ENCODE results near the gene UGT2B7.
"Not testable (repeated sequence)": the region's sequence is repeated elsewhere in the genome, so short reads cannot be mapped to it uniquely, and the experiment has no call there.

Gene UGT2B7

DNA sequence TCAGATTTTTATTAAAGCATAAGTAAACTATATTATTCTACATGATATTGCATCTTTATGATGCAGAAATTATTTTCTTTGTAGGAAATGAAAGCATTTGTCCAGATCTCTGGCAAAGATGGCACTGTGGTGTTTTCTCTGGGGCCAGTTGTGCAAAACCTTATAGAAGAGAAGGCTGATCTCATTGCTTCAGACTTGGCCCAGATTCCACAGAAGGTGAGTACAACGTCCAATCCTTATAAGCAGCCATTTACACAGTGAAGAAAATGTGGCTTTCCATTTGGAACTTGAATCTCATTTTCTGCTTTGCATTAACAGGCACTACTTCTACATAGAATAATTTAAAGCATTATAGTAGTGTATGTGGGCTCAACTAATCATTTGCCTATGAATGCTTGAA lies 6.9 kb upstream of the UGT2B7 start:
- DNase-seq: no peak

DNA sequence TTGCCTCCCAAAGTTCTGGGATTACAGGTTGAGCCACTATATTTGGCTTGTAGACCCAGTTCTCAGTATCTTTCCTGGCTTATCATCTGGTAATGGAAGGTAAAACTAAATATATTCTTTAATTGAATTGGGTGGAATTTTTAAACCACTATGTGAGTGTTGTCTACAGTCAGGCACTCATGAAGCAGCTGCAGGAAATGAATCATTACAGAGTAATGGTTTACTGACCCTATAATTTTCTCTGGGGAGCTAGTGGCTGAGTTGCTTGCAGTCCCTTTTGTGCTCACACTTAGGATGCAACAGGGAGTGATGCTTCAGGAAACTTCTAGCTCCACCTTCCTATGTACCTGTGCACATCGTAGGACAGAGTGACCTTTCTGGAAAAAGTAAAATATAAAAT lies 4.1 kb upstream of the UGT2B7 start:
- DNase-seq: peak; percentile 84

DNA sequence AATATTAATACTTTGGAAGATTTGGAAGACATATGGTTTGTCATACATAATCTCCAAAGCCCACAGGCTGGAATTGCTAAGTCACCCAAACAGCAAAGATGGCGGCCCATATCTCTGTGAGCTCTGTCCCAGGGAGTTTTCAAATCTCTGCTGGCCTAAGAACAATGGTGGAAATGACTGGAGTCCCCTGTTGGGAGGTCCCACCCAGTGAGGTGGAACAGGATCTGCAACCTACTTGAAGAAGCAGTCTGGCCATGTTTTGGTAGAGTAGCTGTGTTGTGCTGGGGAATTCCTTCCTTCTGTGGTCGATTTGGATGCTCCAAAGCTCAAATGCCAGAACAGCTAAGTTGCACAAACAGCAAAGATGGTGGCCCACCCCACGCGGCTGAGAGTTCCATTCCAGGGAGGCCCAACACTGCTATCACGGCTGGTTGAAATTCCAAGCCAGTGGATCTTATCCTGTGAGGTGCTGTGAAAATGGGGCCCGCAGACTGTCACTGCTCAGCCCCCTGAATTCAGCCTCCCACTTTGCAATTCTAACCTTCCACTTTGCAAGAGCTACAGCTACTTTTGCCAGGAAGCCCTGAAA lies 3.2 kb upstream of the UGT2B7 start:
- DNase-seq: no peak

DNA sequence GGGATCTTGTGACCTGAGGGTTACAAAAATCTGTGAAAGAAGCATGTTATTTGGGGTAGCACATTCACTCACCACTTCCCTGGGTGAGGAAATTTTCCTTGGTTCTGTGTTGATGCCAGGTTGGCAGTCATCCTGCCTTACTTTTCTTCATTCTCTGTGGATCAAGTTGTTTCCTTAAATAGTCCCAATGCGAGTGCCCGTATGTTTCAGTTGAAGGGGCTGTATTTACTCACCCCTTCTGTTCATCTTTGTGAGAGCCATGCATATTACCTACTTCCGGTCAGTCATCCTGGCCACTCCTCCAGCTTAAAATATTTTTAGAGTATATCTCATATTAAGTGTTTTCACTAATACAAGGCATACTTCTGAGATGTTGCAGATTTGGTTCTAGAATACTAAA lies 2.6 kb upstream of the UGT2B7 start:
- DNase-seq: no peak

DNA sequence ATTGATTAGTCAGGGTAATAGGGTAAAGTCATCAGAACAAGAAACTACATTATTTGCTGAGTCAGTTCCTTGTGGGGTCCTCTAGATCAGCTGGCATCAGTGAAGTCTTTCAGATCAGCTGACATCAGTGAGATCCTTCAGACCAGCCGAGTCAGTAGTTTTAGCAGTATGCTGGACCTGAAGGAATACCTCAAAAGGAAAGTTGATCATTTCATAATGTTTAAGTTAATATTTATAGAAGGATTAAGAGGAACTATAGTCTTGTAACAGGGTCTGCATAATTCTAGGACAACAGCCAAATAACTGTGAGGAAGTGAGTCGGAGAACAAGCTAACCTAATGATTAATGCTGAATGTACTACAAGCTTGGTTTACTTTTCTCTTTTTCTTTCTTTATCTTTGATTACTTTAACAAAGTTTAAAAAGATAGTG lies 958 bp upstream of the UGT2B7 start:
- no peak for DNase-seq

DNA sequence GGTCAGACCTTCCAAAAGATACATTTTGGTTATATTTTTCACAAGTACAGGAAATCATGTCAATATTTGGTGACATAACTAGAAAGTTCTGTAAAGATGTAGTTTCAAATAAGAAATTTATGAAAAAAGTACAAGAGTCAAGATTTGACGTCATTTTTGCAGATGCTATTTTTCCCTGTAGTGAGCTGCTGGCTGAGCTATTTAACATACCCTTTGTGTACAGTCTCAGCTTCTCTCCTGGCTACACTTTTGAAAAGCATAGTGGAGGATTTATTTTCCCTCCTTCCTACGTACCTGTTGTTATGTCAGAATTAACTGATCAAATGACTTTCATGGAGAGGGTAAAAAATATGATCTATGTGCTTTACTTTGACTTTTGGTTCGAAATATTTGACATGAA lies 536 bp downstream of the UGT2B7 start:
- no peak for DNase-seq

DNA sequence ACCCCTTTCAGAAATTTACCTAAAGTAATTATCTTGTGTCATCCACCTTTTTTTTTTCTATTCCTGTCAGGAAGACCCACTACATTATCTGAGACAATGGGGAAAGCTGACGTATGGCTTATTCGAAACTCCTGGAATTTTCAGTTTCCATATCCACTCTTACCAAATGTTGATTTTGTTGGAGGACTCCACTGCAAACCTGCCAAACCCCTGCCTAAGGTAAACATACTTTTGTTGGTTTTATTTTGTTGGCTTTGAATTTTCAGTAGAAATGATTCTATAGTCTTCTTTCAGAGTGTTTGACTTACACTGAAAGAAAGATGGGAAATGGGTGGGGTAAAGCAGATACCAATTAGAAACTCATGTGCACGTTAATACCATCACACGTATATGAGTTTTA lies 2.2 kb downstream of the UGT2B7 start:
- DNase-seq: no peak

DNA sequence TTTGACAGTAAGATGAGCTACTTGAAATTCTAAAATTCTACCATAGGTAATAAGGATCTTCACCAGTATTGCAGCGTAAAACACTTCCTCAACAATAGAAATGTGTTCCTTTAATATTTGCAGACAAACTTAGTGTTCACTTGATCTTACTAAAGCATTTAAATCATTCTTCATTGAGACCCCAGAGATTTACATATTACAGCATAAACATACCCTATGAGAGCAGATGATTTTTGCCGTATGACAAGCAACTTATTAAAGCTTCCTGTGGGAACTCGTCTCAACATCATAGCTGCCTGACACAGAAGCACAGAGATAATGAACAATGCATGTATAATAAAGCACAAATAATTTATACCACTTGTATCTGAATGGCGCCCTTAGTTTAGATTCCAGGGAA lies 3.6 kb downstream of the UGT2B7 start:
- DNase-seq: no peak

DNA sequence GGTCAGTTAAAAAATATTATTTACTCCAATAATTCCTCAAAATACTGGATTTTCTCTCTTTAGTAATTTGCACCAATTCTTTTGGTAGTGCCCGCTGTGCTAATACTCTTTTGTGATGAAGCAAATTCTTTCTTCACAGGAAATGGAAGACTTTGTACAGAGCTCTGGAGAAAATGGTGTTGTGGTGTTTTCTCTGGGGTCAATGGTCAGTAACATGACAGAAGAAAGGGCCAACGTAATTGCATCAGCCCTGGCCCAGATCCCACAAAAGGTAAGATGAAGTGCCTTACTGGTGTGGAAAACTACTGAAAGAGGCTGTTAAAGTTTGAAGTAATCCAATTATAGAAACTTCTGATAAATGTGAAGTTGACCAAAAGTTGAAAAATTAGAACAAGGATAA lies 6.4 kb downstream of the UGT2B7 start:
- not testable (repeated sequence) for DNase-seq

DNA sequence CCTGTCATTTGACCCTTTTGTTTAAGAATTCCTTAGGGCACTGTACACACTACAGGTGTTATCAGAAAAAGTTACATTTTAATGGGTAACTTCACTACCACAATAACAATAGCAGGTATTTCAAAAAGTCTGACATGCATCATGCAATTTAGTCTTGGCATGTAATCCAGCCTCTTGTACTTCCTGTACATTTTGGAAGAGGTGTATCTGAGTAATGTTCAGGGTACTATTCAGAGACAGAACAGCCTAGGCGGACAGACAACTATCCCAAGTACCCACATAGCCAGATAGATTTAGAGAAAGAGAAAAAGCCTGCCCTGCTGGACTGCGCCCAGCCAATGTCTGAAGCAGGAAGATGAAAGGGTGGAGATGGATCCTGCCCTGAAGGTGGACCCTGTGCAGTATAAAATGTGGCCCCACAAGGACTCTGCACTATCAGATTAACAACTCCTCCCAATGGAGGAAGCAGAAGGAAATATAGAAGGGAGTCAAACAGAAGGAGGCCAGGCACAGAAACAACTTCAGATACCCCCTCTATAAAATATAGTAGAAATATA lies 8.5 kb downstream of the UGT2B7 start:
- DNase-seq: no peak

DNA sequence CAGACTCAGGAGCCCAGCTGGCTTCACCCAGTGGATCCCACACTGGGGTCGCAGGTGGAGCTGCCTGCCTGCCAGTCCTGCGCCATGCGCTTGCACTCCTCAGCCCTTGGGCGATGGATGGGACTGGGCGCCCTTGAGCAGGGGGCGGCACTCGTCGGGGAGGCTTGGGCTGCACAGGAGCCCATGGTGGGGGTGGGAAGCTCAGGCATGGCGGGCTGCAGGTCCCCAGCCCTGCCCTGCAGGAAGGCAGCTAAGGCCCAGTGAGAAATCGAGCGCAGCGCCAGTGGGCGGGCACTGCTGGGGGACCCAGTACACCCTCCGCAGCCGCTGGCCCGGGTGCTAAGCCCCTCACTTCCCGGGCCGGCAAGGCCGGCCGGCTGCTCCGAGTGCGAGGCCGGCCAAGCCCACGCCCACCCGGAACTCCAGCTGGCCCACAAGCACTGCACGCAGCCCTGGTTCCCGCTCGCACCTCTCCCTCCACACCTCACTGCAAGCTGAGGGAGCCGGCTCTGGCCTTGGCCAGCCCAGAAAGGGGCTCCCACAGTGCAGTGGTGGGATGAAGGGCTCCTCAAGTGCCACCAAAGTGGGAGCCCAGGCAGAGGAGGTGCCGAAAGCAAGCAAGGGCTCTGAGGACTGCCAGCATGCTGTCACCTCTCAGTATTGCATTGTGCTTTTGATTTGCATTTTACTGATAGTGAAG lies 19.0 kb downstream of the UGT2B7 start:
- DNase-seq: not testable (repeated sequence)

DNA sequence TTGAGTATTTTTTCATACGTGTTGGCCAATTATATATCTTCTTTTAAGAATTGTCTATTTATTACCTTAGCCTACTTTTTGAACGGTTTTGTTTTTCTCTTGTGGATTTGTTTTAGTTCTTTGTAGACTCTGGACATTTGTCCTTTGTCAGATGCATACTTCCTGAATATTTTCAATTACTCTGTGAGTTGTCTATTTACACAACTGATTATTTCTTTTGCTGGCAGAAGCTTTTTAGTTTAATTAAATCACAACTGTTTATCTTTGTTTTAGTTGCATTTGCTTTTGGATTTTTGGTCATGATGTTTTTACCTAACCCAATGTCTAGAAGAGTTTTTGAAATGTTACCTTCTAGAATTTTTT lies 19.6 kb downstream of the UGT2B7 start:
- DNase-seq: no peak

DNA sequence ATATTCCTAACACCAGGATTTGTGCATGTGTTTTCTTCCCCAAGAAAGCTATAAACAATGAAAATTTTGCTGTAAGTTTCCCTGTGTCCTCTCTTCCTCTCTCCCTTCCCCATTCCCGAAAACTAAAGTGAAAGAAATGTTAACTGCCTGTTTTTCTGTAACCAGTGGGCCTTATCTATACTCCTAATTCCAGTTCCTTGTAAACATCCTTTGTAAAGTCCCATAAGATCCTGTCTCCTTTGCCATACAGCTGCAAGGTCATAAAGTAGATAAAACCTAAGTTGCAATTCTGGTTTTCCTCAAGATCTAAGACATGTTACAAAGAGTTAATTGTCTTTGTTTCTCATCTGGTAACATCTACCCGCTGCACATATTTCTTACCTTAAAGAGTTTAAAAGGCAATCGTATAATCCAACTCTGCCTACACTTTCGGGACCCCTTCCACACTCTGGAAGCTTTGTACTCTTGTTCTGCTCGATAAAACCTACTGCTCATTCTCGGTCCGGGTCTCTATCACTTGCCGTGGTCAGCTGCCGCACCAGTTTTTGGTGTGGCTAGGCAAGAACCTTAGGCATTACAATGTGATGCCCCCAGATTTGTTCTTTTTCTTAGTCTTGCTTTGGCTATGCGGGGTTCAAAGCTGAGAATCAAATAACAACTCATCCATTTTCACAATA lies 20.5 kb downstream of the UGT2B7 start:
- DNase-seq: no peak

DNA sequence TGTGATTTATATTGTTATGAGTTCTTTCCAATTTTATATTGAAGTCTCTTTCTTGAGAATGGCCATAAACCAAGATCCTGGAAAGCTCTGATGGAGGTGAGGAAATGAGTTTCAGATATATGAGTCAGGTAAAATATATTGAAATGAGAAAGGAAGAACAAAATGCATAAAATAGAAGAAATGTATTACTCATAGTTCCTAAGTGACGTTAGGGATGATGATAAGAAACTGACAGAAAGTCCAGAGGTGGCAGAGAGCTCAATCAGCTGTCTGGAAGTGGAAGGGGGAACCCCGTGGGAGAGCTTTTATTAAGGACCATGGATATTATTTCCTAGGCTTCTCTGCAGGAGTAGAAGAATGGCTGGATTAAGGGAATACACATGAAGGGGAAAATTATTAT lies 24.6 kb downstream of the UGT2B7 start:
- DNase-seq: no peak

DNA sequence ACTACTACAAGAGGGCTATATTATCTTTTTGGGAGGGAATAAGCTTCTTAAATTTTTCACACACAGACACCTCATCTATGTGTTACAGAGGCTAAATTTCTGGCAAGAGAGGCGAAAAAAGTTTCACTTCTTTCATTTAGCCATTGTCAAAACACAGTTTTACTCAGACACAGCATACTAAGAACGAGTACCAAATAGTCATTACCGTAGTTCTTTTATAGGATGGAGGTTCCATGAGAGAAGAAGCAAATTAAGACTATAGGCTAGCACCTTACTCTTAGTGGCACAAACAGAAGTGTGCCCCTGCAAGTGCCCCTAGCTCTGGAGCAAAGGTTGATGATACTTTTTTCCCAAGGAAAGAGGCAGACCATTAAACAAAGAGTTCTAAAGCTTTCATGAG lies 26.2 kb downstream of the UGT2B7 start:
- DNase-seq: no peak

DNA sequence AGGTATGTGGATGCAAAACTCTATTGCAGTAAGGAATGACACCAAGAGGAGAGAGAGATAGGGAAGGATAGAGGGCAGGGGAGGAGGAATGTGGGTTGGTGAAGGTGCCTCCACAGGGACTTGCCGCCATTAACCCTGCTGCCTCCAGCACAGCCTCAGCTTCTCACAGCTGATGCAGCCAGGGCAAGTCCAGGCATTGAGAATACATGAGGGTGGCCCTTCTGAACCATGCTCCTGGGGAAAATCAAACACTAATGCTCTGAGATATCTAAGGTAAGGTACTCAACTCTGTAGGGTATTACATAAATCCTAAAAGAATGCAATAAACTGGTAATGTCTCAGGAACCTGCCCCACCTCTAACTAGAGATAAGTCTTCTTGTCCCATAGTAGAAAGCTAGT lies 28.7 kb downstream of the UGT2B7 start:
- DNase-seq: no peak

DNA sequence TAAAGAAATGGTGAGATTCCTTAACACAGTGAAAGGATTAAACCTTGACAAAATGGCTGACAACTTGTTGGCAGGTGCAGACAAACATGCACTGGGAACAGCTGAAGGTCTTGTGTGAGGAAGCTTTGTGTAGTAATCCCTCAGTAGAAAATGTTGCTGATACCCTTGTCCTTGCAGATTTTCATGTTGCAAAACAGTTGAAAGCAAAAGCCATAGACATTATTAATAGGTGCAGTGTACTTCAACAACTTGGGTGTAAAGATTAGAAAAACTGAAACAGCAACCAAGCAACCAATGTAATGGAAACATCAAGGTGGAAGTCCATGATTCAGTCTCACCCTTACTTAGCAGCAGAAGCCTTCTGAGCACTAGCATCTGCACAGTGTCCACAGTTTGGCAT lies 29.8 kb downstream of the UGT2B7 start:
- no peak for DNase-seq

DNA sequence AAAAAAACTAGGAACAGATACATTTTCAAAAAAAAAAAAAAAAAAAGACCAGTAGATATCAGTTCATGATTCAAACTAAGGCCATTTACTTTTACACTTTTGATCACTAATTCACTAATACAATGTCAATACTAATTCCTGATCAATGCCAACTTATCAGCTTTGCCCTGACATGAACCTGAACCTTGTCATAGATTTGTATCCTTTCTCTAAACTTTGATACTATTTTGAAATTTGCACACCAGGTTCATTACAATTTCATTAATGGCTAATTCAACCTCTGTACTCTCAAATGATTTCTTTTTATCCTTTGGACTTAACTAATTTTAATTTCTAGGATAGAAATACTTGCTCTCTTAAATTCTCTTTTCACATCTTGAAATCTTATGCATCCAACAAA lies 37.7 kb downstream of the UGT2B7 start:
- no peak for DNase-seq

DNA sequence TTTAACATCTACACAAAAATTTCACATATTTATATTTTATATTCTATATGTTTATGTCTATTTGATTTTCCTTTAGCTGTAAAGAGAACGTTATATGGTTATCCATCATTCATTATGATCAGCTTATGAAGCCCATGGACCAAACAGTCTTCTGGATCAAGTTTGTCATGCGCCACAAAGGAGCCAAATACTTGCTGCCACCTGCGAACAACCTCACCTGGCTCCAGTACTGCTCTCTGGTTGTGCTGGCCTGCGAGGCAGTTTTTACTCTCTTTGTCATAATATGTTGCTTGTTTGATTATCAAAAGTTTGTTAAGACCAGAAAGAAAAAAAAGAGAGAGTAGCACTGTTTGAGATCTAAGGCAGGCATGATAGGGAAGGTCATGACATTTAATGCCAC lies 38.2 kb downstream of the UGT2B7 start:
- no peak for DNase-seq

DNA sequence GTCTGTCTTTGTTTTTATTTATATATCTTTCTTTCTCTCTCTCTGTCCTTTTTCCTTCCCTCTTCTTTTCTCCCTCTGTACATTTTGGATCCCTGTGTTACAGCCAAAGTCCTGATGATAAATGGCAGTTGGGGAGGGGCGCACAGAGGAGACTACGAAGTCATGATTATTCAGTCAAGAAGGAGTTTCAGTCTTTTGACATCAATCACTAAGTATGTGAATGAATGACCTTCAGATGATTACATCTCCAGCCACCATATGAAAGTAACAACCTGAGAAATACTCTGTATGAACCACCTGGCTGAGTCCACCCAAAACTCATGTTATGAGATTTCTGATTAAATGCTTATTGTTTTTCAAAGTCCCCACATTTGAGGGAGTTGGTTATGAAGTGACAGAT lies 45.0 kb downstream of the UGT2B7 start:
- no peak for DNase-seq

DNA sequence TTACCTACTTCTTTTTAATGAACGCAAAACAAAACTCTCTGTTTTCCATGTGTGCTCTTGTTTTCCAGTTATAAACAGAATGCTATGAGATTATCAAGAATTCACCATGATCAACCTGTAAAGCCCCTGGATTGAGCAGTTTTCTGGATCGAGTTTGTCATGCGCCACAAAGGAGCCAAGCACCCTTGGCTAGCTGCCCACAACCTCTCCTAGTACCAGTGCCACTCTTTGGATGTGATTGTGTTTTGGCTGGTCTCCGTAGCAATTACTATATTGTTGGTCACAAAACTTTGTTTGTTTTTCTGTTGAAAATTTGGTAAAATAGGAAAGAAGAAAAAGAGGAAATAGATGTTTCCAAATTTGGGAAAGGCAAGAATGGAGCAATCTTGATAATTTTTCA lies 51.1 kb downstream of the UGT2B7 start:
- DNase-seq: no peak

DNA sequence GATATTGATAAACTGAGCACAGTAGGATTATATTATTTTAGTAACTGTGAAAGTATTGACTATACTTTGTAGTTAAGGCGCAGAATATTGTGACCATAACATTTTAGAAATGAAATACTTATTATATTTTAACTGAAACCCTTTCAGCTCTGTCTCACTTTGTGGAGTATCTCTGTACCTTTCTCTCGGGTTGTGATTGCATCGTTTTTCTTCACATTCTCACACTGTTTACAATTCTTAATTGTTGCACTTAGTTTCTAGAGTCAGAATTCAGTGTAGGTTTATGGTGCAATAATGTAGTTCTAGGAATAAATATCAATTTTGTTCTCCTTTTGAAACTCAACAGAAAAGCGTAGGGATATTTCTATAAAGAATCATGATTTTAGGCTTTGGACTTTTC lies 57.7 kb downstream of the UGT2B7 start:
- no peak for DNase-seq

DNA sequence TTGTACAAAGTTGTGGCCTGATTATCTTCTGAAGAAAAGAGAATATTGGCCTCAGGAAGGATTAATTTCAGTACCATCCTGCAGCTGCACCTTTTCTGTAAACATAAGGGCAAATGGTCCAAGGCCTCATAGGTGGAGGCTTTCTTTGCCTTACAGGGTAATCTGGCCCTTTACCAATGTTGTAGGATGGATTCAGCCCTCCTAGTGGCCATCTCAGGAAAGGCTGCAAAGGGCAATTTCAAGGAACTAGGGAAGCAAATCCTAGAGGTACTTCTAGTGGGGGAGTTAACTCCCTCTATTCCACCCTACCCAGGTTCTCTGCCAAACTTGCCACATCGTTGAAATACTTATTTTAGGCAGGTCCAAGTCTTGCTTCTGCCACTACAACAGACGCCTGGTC lies 60.6 kb downstream of the UGT2B7 start:
- DNase-seq: no peak

Data from NCI-H1436 (cell line).